HPDE6-E6E7 (cell line): ENCODE results near the gene CRAT.
"Not testable (repeated sequence)": the region's sequence is repeated elsewhere in the genome, so short reads cannot be mapped to it uniquely, and the experiment has no call there.

Experiments used
- DNase-seq: peaks from one replicate; pipeline ENCODE4 v3.0.0; 2011; ENCODE audit warnings: missing footprints; ENCODE audit errors: extremely low spot score

The CRAT gene

DNA sequence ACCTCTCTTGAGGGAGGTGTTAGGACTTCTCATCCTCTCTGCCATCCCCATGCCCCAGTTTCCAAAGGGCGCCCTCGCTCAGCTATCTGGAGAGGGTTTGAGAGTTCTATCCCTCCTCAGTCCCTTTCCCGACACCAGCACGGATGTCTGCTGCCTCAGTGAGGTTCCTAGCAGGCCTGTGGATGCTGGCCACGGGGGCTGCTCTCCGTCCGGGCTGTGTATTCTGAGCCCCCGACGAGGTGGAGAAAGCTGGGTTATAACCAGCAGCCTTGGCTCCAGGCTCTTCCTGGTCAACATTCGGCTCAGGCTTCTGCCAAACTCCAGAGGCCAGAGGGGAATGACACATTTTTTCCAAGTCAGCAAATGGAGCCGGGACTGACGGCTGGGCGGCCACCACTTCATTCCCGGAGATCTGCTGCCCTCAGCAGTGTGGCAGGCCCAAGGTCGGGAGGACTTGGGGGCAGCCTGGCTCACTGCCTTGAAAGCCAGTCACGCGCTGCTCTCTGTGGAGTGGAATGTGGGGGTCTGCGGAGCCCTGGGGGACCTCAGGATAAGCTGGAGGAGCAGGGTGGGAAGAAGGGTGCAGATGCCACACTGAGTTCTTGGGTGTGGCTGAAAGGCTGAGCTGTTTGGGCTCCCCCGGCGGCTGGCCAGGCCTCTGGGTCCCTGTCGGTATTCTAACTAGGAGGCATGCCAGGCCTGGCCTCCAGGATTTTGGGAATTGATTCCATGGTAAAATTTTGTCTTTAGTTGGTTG, 28.1 kb upstream of the CRAT start:
- DNase-seq: no peak

DNA sequence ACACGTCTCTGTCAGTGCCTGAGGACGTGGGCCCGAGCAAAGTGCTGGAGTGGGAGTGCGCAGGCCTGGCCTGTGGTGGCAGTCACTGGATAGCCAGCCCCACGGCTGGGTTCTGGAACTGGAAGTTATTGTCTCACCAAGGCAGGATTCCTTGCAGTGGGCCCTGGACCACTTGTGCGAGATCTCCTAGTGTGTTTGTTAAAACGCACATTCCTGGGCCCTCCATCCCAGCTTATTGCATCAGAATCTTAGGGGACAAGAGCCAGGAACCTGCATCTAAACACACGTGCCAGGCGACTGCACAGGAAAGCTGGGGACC, 27.5 kb upstream of the CRAT start:
- DNase-seq: no peak

DNA sequence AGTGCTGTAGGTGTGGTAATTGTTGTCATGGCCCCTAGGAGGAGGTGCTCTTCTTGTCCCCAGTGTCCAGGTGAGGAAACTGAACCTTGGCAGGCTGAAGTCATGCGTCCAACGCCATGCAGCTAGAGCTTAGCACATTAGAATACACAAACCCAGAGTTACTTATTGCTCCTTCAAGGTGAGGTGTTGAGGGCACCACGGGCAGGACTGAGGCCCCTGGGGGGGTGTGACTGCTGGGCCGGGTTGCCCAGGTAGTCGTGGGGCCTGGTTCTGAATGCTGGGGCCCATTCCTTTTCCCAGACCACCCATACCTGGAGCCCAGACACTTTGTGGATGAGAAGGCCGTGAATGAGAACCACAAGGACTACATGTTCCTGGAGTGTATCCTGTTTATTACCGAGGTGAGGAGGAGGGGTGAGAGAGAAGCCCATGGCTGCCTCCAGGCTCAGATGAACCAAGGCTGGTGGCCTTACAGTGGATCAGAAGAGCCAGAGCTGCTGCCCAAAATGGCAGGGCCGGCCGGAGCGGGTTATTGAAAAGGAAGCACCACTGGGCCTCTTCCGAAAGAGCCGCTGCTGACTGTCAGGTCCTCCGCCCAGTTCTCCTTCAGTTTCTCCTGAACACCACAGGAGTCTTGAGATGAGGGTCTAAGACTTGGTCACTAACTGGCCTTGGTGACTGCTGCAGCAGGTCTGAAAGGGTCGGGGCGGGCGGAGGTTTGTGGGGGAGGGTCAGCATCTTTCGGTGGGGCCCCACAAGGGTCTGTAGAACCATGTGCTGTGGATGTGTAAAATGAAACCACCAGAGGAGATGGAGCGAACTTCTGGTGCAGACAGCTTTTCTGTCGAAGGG, 26.9 kb upstream of the CRAT start:
- no peak for DNase-seq

DNA sequence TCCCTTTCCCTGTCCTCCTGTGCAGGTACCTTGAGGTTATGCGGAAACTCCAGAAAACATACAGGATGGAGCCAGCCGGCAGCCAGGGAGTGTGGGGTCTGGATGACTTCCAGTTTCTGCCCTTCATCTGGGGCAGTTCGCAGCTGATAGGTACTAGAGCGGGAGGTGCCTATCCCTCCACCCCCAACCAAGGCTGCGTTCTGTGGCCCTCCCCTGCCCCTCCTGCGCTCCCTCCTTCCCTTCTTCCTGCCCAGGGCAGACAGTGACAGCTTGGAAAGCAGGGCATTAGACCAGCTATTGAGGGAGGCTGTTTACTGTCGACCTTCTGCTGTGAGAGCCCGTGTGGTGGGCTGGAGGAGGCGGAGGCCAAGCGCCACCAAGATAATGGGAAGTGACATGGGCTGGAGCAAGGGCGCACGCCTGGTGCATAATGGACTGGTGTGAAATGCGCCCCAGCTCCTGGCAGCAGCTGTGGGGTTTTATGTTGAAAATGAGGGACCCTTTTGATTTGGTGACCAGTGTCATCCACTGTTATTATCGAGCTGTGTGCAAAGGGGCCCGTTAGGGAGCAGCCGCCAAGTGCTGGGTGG, 25.9 kb upstream of the CRAT start:
- no peak for DNase-seq

DNA sequence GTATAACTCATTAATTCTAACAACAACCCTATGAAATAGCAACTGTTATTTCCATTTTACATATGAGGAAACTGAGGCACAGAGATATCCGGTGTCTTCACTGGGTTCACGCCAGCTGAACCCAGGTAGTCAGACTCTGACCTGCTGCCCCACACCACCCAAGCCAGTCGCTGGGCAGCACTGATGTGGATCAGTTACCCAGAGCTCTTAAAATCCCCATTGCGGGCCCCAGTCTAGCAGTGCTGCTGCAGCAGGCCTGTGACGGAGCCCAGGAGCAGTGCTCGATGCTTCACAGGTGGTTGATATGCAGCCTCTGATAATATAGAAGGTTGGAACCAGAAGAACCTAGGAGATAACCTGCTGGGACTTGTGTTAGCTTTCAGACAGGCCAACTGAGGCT, 24.9 kb upstream of the CRAT start:
- DNase-seq: no peak

DNA sequence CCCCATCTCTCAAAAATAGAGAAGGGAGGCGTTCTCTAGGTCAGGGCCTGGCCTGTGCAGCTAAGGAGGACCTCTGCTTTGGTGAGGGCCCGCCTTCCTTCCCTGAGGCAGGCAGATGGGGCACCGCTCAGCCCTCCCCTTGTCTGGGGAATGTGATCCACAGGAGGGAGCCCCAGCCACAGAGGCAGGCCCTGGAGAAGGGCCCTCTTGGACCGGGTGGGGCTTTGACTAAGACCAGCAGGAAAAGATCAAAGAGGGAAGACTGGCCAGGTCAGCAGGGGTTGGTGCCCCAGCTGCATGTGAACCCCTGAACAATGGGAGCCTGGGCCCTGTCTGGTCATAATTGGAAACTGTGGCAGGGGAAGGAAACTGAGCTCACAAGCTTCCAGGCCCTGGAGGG, 22.5 kb upstream of the CRAT start:
- DNase-seq: no peak

DNA sequence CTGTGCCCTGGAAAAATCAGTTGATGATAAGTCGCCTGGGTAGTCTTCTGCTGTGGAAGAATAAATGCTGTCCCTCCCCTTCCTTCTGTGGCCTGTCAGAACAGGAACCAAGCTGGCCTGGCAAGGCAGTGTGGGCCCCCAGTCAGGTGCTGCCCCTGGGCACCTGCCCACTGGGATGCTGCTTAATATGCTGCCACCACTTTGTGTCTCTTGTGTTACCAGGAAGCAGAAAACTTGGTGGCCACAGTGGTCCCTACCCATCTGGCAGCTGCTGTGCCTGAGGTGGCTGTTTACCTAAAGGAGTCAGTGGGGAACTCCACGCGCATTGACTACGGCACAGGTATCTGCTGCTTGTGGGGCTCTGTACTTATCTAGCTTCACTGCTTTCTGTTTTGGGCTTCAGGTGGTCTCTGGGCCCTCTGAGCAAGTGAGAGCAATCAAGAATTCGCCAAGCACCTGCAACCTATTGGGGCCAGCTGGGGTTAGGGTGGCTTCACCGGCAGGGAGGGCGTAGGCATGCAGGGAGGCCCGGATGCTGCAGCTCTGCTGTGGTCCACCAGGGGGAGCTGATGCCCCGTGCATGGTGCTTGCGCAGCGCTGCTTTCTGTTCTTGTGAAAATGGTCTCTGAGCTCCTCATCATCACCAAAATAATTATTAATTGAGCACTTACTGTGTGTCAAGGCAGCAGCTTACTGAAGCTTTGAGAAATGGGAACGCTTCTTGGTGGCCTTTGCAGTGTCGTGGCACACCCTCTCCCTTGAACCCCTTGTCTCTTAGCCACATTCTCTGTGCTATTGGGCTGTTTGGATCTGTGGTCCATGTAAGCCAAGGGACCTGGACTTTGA, 20.9 kb upstream of the CRAT start:
- DNase-seq: peak; percentile 65

DNA sequence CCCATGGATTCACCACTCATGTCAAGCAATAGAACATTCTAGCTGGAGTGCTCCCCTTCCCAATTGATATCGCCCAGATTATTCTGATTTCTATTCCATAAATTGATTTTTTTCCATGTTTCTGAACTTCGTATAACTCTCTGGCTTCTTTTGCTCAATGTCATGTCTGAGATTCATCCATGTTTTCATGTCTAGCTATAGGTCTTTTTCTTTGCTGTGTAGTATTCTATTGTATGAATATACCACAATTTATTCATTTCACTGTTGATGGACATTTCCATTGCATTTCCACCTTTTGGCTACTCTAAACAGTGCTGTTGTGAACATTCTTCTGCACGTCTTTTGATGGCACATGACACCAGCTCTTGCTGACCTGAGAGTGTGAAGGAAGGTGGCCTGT, 20.2 kb upstream of the CRAT start:
- DNase-seq: no peak

DNA sequence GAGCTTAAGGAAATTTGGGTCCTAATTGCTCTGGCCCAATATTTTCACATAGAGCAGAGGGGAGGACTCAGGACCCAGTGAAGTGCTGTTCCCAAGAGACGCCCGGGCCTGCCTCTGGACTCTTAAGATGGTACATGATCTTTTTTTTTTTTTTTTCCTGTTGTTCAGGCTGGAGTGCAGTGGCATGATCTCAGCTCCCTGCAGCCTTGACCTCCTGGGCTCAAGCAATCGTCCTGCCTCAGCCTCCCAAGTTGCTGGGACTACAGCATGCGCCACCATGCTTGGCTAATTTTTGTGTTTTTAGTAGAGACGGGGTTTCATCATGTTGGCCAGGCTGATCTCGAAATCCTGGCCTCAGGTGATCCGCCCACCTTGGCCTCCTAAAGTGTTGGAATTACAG, 19.7 kb upstream of the CRAT start:
- not testable (repeated sequence) for DNase-seq

DNA sequence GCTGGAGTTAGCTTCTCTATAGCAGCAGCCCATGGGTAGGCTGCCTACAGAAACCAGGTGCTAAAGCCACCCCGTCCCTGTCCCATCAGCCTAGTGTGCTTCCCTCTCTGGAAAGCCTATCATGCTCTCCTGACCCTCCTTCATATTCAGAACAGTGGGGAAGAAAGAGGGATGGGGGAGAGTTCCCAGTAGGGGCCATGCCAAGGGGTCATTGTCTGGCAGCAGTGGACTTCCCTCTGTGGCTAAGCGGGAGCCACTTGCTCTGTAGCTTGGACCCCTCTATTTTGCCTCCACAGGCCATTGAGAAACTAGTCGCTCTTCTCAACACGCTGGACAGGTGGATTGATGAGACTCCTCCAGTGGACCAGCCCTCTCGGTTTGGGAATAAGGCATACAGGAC, 18.1 kb upstream of the CRAT start:
- DNase-seq: no peak

DNA sequence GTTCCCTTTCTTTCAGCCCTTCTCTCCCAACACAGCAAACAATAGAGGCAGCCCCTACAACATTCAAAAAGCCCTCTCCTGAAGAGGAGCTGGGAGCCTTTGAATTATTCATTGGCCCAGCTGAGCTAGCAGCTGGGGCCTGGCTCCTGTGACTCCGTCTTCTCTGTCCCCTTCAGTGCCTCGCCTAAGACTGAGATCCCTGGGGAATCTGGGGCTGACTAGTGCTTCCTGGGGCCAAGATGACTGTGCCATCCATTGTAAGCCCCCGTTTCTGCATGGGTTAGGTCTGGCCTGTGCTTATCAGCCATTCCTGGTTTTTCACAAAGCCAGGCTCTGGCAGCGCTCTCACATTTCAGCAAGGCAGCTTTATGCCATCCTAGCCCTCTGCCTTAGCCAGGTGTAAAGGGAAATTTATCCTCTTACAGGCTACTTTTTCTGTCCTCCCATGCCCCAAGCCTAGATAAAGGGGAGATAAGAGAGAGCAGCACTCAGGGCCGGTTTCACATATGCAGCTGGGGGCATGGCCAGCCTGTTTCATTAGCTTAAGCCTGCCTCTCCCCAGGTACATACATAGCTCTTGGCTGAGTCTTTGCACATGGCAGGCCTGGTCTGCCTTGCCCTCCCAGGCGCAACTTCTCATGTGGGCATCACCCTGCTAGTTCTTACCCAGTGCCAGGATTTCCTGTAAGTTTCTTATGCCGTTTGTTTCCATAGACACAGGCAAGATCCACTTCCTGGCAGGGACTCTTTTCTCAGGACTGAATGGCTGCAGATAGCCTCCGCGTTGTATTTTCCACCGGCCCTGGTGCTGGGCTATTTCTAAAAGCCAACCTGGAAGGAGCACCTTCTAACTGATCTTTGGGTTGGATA, 16.4 kb upstream of the CRAT start:
- no peak for DNase-seq

DNA sequence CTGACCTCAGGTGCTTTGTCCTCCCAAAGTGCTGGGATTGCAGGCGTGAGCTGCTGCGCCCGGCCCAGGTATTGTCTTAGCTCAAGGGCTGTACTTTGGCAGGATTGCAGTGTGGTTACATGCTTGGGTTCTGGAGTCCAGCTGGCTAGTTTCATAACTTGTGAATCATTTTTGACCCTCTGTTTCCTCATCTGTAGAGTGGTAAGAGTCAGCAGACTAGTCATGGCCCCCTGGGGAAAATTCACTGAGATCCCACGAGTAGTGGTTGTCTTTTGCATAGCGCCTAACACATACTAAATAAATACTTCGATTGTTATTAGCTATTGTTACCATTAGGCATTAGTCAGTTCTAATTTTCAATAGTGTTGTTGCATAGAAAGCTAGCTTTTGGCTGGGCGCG, 14.9 kb upstream of the CRAT start:
- peak; percentile 75 for DNase-seq

DNA sequence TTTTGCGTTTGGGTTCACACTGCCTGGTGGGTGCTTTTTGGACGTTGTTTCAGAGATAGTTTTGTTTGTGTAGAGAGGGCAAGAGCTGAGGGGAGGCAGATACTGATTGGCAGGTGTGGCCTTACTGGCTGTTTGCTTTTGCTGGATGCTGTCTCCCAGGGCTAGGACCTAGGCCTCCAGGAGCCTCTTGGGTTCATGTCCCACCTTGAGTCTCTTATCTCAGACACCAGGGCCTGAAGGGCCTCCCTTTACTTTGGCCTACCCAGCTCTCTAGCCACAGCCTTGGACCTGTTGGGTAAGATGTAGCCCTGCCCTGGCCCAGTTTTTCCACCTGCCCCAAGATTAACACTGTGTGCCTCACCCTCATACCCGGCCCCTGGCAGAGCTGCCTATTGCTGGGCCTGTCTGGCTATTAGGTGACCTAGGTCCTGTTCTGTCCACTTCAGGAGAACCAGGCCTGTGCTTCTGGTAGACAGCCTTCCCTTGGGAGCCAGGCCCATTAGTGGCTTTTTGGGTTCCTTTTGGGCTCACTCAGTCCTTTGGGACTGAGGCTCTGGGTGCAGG, 14.0 kb upstream of the CRAT start:
- no peak for DNase-seq

DNA sequence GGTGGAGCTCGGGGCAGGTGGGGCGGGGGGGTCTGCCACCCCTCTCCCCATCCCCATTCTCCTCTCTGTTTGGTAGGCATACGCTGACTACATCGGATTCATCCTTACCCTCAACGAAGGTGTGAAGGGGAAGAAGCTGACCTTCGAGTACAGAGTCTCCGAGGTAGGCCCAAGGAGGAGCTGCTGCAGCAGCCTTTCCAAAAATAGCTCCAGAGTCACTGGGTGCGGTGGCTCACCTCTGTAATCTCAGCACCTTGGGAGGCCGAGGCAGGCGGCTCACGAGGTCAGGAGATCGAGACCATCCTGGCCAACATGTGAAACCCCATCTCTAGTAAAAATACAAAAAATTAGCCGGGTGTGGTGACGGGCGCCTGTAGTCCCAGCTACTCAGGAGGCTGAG, 12.4 kb upstream of the CRAT start:
- DNase-seq: not testable (repeated sequence)

DNA sequence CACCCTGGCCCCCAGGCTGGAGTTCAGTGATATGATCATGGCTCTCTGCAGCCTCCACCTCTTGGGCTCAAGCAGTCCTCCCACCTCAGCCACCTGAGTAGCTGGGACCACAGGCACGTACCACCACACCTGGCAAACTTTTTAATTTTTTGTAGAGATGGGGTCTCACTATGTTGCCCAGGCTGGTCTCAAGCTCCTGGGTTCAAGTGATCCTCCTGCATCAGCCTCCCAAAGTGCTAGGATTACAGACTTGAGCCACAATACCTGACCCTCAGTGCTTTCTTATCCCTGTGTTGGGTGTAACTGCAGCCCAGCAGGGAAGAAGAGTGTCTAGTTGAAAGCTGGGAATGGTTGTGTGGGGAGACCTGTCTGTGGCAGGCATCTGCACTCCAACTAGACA, 11.5 kb upstream of the CRAT start:
- no peak for DNase-seq

DNA sequence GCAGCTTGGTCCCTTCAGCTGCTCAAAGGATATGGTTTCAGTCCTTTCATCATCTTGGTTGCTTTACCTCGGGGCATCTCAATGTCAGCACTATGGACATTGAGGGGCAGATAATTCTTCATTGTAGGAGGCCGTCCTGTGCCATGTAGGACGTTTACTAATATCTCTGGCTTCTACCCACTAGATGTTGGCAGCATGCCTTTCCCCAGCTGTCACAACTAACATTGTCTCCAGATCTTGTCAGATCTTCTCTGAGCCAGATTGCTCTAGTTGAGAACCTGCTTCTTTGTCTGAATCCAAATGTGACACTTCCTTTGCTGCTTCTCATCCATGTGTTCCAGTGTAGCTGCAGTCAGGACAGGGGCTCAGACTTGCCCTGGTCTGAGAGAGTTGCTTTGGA, 10.9 kb upstream of the CRAT start:
- DNase-seq: no peak

DNA sequence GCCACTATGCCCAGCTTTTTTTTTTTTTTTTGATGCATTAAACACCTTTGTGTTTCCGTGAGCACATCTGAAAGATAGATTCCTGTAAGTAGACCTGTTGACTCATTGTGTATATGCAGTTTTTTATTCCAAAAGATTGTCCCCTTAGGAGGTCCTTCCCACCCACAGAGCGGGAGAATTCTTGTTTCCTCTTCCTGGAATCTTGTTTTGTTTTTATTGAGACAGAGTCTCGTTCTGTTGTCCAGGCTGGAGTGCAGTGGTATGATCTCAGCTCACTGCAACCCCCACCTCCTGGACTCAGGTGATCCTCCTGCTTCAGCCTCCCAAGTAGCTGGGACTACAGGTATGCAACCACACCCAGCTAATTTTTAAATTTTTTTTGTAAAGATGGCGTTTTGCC, 8.2 kb upstream of the CRAT start:
- DNase-seq: no peak

DNA sequence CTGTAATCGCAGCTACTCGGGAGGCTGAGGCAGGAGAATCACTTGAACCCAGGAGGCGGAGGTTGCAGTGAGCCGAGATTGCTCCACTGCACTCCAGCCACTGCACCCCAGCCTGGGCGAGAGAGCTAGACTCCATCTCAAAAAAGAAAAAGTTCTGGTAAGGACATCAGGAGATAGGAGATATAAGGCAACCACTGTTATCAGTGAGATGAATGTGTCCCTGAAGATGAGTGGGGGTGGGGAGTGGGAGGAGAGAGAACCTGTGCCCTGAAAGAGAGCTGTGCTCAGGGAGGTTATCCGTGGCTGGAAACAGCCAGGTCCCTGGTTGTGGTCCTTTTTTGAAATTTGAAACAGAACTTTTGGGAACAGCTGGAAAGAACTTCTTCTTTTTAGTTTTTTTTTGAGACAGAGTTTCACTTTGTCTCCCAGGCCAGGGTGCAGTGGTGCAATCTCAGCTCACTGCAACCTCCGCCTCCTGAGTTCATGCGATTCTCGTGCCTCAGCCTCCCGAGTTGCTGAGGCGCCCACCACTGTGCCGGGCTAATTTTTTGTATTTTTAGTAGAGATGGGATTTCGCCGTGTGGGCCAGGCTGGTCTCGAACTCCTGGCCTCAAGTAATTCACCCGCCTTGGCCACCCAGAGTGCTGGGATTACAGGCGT, 3.2 kb upstream of the CRAT start:
- no peak for DNase-seq

DNA sequence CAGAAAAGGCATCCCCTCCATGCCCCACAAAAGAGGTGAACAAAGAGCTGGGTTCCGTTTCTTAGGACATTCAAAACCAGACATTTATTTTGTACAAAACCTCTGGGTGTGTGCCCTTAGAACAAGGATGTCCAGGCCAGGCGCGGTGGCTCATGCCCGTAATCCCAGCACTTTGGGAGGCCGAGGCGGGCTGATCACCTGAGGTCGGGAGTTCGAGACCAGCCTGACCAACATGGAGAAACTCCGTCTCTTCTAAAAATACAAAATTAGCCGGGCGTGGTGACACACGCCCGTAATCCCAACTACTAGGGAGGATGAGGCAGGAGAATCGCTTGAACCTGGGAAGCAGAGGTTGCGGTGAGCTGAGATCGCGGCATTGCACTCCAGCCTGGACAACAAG, 1.9 kb upstream of the CRAT start:
- not testable (repeated sequence) for DNase-seq

DNA sequence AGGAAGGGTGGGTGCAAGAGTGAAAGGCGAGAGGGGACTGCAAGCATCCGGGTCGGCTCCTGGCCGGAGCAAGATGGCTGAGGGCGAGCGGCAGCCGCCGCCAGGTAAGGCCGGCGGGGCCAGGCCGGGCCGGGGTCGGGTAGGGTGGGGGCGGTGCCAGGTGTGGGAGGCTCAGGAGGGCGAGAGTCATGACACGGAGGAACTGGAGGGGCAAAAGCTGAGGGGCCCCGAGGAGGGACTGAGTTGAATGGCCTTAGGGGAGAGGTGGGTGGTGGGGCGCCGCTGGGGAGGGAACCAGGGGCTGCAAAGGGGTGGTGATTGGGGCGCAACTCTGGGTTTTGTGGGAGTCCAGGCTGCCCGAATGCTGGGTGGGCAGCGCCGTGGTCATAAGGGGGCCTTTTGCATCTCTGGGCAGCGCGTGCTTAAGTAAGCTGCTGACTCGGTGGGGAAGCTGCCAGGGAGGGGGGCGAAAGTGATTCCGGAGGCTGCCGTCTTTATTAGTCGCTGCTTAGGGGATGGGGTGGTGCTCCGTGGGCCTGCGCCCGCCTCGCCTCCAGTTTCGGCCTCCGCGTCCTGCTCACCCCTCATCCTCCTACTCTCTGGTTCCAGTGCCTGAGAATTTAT, 1.0 kb upstream of the CRAT start:
- DNase-seq: peak; percentile 38
